ENCODE data around the gene C4orf46. TPM values are rescaled to one million over a fixed set of nuclear protein-coding genes. Genes with fewer than 3 reads are reported as not detected.

Gene C4orf46
- total RNA-seq, 2 donors from 2014 or later = 4.3 to 8.1 TPM

- intact Hi-C loops (cut with DNase I) = no loop called here
- 96% methylated on average over 11 of the region's 11 CpGs for WGBS
- TF ChIP-seq POLR2AphosphoS5 (IDR thresholded peaks at IDR 0.05) (no peak), CTCF (IDR thresholded peaks at IDR 0.05) (no peak), POLR2A (IDR thresholded peaks at IDR 0.05) (no peak)
Measured at GRCh38 chr4:158657291-158657690, 14.4 kb downstream of the C4orf46 start.

GRCh38 chr4:158656439-158656838 lies 15.2 kb downstream of the C4orf46 start:
- TF ChIP-seq POLR2A (IDR thresholded peaks at IDR 0.05) (no peak), CTCF (IDR thresholded peaks at IDR 0.05) (no peak), POLR2AphosphoS5 (IDR thresholded peaks at IDR 0.05) (no peak)
- intact Hi-C loops (cut with DNase I) = no loop called here
- 48% methylated on average over 1 of the region's 1 CpG for WGBS

More at GRCh38 chr4:158657291-158657690, 14.4 kb downstream of the C4orf46 start:
- H3K4me3 ChIP-seq = no peak overlapping the region
- DNase-seq (ENCODE audit: low spot score) = no peak
- H3K36me3 ChIP-seq = no peaks in the 10 kb centered on the region
- no peak overlapping the region for H3K27ac ChIP-seq
- H3K27me3 ChIP-seq (replicated peaks; ENCODE audit: insufficient read depth) = no peaks in the 10 kb centered on the region
- no peaks in the 10 kb centered on the region for H3K4me1 ChIP-seq (replicated peaks)
- no peaks in the 10 kb centered on the region for H3K9me3 ChIP-seq

GRCh38 chr4:158652920-158653319 lies 18.8 kb downstream of the C4orf46 start:
- H3K9me3 ChIP-seq = no peaks in the 10 kb centered on the region
- no peaks in the 10 kb centered on the region for H3K27me3 ChIP-seq (replicated peaks; ENCODE audit: insufficient read depth)
- no peaks in the 10 kb centered on the region for H3K4me1 ChIP-seq (replicated peaks)
- 7% methylated on average over 2 of the region's 2 CpGs for WGBS
- no peak for TF ChIP-seq POLR2AphosphoS5 (IDR thresholded peaks at IDR 0.05)
- no peak for TF ChIP-seq POLR2A (IDR thresholded peaks at IDR 0.05)
- TF ChIP-seq CTCF (IDR thresholded peaks at IDR 0.05) = no peak
- intact Hi-C loops (cut with DNase I) = no loop called here
- H3K27ac ChIP-seq = no peak overlapping the region
- H3K36me3 ChIP-seq = no peaks in the 10 kb centered on the region
- no peak overlapping the region for H3K4me3 ChIP-seq
- DNase-seq (ENCODE audit: low spot score) = no peak

More at GRCh38 chr4:158656439-158656838, 15.2 kb downstream of the C4orf46 start:
- no peak overlapping the region for H3K27ac ChIP-seq
- no peak overlapping the region for H3K4me3 ChIP-seq
- H3K4me1 ChIP-seq (replicated peaks) = no peaks in the 10 kb centered on the region
- H3K9me3 ChIP-seq = no peaks in the 10 kb centered on the region
- H3K27me3 ChIP-seq (replicated peaks; ENCODE audit: insufficient read depth) = no peaks in the 10 kb centered on the region
- no peaks in the 10 kb centered on the region for H3K36me3 ChIP-seq
- no peak for DNase-seq (ENCODE audit: low spot score)

- TF ChIP-seq POLR2AphosphoS5 (IDR thresholded peaks at IDR 0.05) (no peak), POLR2A (IDR thresholded peaks at IDR 0.05) (no peak), CTCF (IDR thresholded peaks at IDR 0.05) (no peak)
- H3K4me1 ChIP-seq (replicated peaks) = no peaks in the 10 kb centered on the region
- H3K36me3 ChIP-seq = no peaks in the 10 kb centered on the region
- no peak for DNase-seq (ENCODE audit: low spot score)
- no peaks in the 10 kb centered on the region for H3K9me3 ChIP-seq
- intact Hi-C loops (cut with DNase I) = no loop called here
- H3K27me3 ChIP-seq (replicated peaks; ENCODE audit: insufficient read depth) = no peaks in the 10 kb centered on the region
- 43% methylated on average over 4 of the region's 4 CpGs for WGBS
- H3K4me3 ChIP-seq = no peak overlapping the region
- no peak overlapping the region for H3K27ac ChIP-seq
Measured at GRCh38 chr4:158649111-158649680, 22.5 kb downstream of the C4orf46 start.

- Histone ChIP-seq H3K36me3 (no peaks in the 10 kb centered on the region), H3K27ac (no peak overlapping the region), H3K4me1 (replicated peaks) (no peaks in the 10 kb centered on the region), H3K9me3 (no peaks in the 10 kb centered on the region), H3K4me3 (no peak overlapping the region), H3K27me3 (replicated peaks; ENCODE audit: insufficient read depth) (no peaks in the 10 kb centered on the region)
- intact Hi-C loops (cut with DNase I) = no loop called here
- TF ChIP-seq POLR2A (IDR thresholded peaks at IDR 0.05) (no peak), POLR2AphosphoS5 (IDR thresholded peaks at IDR 0.05) (no peak), CTCF (IDR thresholded peaks at IDR 0.05) (no peak)
- WGBS = 46% methylated on average over 3 of the region's 3 CpGs
- DNase-seq (ENCODE audit: low spot score) = no peak
Measured at GRCh38 chr4:158644760-158645159, 26.9 kb downstream of the C4orf46 start.

Measured in prostate gland (tissue), 2 donors.